ENCODE measurements around the gene SDR42E2. TPM values are rescaled to one million over a fixed set of nuclear protein-coding genes. Genes with fewer than 3 reads are reported as not detected.

The SDR42E2 gene
- total RNA-seq, 1 donor from 2014 or later: not detected

- Mint-ChIP-seq H3K4me1 (ENCODE audit: low read depth, unreplicated experiment) (peaks cover 12% of the 10 kb centered on the region), H3K9me3 (ENCODE audit: unreplicated experiment) (peaks cover 5% of the 10 kb centered on the region), H3K27ac (ENCODE audit: unreplicated experiment) (no peak overlapping the region), H3K27me3 (ENCODE audit: unreplicated experiment) (peaks cover 2% of the 10 kb centered on the region), H3K36me3 (ENCODE audit: unreplicated experiment) (no peaks in the 10 kb centered on the region), H3K4me3 (ENCODE audit: unreplicated experiment) (peak overlapping the region; percentile 2)
- TF ChIP-seq CTCF (IDR thresholded peaks at IDR 0.05; ENCODE audit: partially characterized antibody, unreplicated experiment): no peak
- no peak for DNase-seq
These were observed 25.9 kb downstream of the SDR42E2 start for GRCh38 chr16:22188267-22188594.

GRCh38 chr16:22188595-22189442 is 26.5 kb downstream of the SDR42E2 start:
- H3K9me3 Mint-ChIP-seq (ENCODE audit: unreplicated experiment): peaks cover 7% of the 10 kb centered on the region
- no peaks in the 10 kb centered on the region for H3K36me3 Mint-ChIP-seq (ENCODE audit: unreplicated experiment)
- peak; percentile 63 for DNase-seq
- peaks cover 2% of the 10 kb centered on the region for H3K27me3 Mint-ChIP-seq (ENCODE audit: unreplicated experiment)
- peak overlapping the region; percentile 92 for H3K27ac Mint-ChIP-seq (ENCODE audit: unreplicated experiment)
- peak overlapping the region; percentile 96 for H3K4me3 Mint-ChIP-seq (ENCODE audit: unreplicated experiment)
- TF ChIP-seq CTCF (IDR thresholded peaks at IDR 0.05; ENCODE audit: partially characterized antibody, unreplicated experiment): peak; percentile 70
- H3K4me1 Mint-ChIP-seq (ENCODE audit: low read depth, unreplicated experiment): peaks cover 12% of the 10 kb centered on the region

GRCh38 chr16:22189473-22190080 is 27.3 kb downstream of the SDR42E2 start:
- peak overlapping the region; percentile 92 for H3K27ac Mint-ChIP-seq (ENCODE audit: unreplicated experiment)
- H3K36me3 Mint-ChIP-seq (ENCODE audit: unreplicated experiment): no peaks in the 10 kb centered on the region
- H3K27me3 Mint-ChIP-seq (ENCODE audit: unreplicated experiment): peaks cover 2% of the 10 kb centered on the region
- peaks cover 7% of the 10 kb centered on the region for H3K9me3 Mint-ChIP-seq (ENCODE audit: unreplicated experiment)
- DNase-seq: peak; percentile 68
- no peak for TF ChIP-seq CTCF (IDR thresholded peaks at IDR 0.05; ENCODE audit: partially characterized antibody, unreplicated experiment)
- H3K4me1 Mint-ChIP-seq (ENCODE audit: low read depth, unreplicated experiment): peaks cover 12% of the 10 kb centered on the region
- H3K4me3 Mint-ChIP-seq (ENCODE audit: unreplicated experiment): peak overlapping the region; percentile 96

- Mint-ChIP-seq H3K4me3 (ENCODE audit: unreplicated experiment) (peak overlapping the region; percentile 96), H3K36me3 (ENCODE audit: unreplicated experiment) (no peaks in the 10 kb centered on the region), H3K9me3 (ENCODE audit: unreplicated experiment) (peaks cover 11% of the 10 kb centered on the region), H3K4me1 (ENCODE audit: low read depth, unreplicated experiment) (peaks cover 12% of the 10 kb centered on the region), H3K27me3 (ENCODE audit: unreplicated experiment) (peaks cover 6% of the 10 kb centered on the region), H3K27ac (ENCODE audit: unreplicated experiment) (no peak overlapping the region)
- TF ChIP-seq CTCF (IDR thresholded peaks at IDR 0.05; ENCODE audit: partially characterized antibody, unreplicated experiment): no peak
- peak; percentile 100 for DNase-seq
These were observed 27.9 kb downstream of the SDR42E2 start for GRCh38 chr16:22190081-22190775.
